ENCODE measurements around the gene LIN54. TPM values are rescaled to one million over a fixed set of nuclear protein-coding genes. Genes with fewer than 3 reads are reported as not detected.

LIN54 gene
- total and polyA plus RNA-seq, 2 of the 4 experiments (the other 2 are of a cell fraction), result 5.3 to 26.9 TPM

DNA sequence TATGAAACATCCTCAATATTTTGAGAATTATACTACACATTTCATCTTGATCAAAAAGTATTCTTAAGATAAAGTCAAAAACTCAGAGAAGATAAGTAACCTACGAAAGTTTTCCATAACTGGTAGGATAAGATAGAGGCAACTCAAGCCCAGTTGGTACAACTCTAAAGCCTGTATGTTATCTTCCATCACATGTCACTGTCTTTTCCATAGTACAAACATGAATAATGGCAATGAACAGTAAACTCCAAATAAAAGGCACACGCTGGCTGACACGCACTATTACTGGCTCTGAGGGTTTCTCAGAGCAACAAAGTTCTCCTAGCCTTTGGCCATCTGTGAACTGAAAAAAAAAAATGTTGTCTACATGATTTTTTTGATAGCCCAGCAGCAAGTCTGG lies 27.2 kb downstream of the LIN54 start:
- no peak for TF ChIP-seq FOS (IDR thresholded peaks at IDR 0.05; ENCODE audit: low read depth, low read length)
- TF ChIP-seq, protein P1, sequence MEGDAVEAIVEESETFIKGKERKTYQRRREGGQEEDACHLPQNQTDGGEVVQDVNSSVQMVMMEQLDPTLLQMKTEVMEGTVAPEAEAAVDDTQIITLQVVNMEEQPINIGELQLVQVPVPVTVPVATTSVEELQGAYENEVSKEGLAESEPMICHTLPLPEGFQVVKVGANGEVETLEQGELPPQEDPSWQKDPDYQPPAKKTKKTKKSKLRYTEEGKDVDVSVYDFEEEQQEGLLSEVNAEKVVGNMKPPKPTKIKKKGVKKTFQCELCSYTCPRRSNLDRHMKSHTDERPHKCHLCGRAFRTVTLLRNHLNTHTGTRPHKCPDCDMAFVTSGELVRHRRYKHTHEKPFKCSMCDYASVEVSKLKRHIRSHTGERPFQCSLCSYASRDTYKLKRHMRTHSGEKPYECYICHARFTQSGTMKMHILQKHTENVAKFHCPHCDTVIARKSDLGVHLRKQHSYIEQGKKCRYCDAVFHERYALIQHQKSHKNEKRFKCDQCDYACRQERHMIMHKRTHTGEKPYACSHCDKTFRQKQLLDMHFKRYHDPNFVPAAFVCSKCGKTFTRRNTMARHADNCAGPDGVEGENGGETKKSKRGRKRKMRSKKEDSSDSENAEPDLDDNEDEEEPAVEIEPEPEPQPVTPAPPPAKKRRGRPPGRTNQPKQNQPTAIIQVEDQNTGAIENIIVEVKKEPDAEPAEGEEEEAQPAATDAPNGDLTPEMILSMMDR (conservative IDR thresholded peaks at IDR 0.05; ENCODE audit: low read depth, low read length), result no peak
- TF ChIP-seq NFE2L2 (IDR thresholded peaks at IDR 0.05; ENCODE audit: low read depth, low read length), result no peak
- no peak for TF ChIP-seq RFX5 (IDR thresholded peaks at IDR 0.05; ENCODE audit: low read depth, low read length)
- TF ChIP-seq RCOR1 (IDR thresholded peaks at IDR 0.05; ENCODE audit: insufficient replicate concordance, low read length), result no peak
- TF ChIP-seq, protein P2, sequence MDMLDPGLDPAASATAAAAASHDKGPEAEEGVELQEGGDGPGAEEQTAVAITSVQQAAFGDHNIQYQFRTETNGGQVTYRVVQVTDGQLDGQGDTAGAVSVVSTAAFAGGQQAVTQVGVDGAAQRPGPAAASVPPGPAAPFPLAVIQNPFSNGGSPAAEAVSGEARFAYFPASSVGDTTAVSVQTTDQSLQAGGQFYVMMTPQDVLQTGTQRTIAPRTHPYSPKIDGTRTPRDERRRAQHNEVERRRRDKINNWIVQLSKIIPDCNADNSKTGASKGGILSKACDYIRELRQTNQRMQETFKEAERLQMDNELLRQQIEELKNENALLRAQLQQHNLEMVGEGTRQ (IDR thresholded peaks at IDR 0.05; ENCODE audit: low read depth, low read length), result no peak
- TF ChIP-seq CEBPB (IDR thresholded peaks at IDR 0.05; ENCODE audit: low read depth, low read length), result no peak
- TF ChIP-seq MXI1 (IDR thresholded peaks at IDR 0.05; ENCODE audit: borderline replicate concordance, low read depth, low read length), result no peak
- TF ChIP-seq BHLHE40 (IDR thresholded peaks at IDR 0.05; ENCODE audit: low read depth, low read length), result no peak
- no peak for TF ChIP-seq CHD1 (IDR thresholded peaks at IDR 0.05; ENCODE audit: low read depth, low read length)
- no peak for TF ChIP-seq RAD21 (IDR thresholded peaks at IDR 0.05; ENCODE audit: low read length)
- no peak for TF ChIP-seq POLR2A (IDR thresholded peaks at IDR 0.05; ENCODE audit: low read depth, low read length)
- TF ChIP-seq SMC3 (IDR thresholded peaks at IDR 0.05; ENCODE audit: low read depth, low read length), result no peak
- no peak overlapping the region for H2BK15ac ChIP-seq (ENCODE audit: low read depth, low read length)
- BruUV-seq (replicated peaks), result no TSS peak
- dilution Hi-C loops (cut with HindIII; ENCODE audit: low sequenced_read_pairs, unreplicated experiment) (no loop called here), intact Hi-C loops (cut with micrococcal nuclease) (no loop called here), in situ Hi-C loops (cut with MboI; ENCODE audit: low sequenced_read_pairs) (no loop called here)
- no peak overlapping the region for H4K91ac ChIP-seq (ENCODE audit: insufficient read depth, low read depth, low read length)
- H4K20me1 ChIP-seq (ENCODE audit: insufficient read depth, low read length), result no peaks in the 10 kb centered on the region
- H2BK20ac ChIP-seq (ENCODE audit: low read depth, low read length), result no peak overlapping the region
- no peak overlapping the region for H3K56ac ChIP-seq (ENCODE audit: extremely low read depth, insufficient read depth, low read length)
- CTCF ChIA-PET, result no interaction called here
- DNase-seq, result no peak
- H3K14ac ChIP-seq (replicated peaks; ENCODE audit: low read depth, low read length), result no peak overlapping the region
- no peak overlapping the region for H3K9ac ChIP-seq (ENCODE audit: low read depth, low read length)
- no peaks in the 10 kb centered on the region for H3K4me1 ChIP-seq (ENCODE audit: control insufficient read depth, insufficient read depth, low read length)
- no peaks in the 10 kb centered on the region for H3K27me3 ChIP-seq (ENCODE audit: control insufficient read depth, insufficient read depth, low read length)
- no peak overlapping the region for H4K8ac ChIP-seq (ENCODE audit: low read depth in 2 of 2, low read length in 2 of 2)
- H3K23ac ChIP-seq (ENCODE audit: low read depth, low read length), result no peak overlapping the region
- H2BK120ac ChIP-seq (ENCODE audit: low read depth, low read length), result no peak overlapping the region
- no peak overlapping the region for H3K4me3 ChIP-seq (ENCODE audit: insufficient read depth, low read depth, low read length)
- H3K4me2 ChIP-seq (ENCODE audit: low read depth, low read length), result no peak overlapping the region
- H3K27ac ChIP-seq (ENCODE audit: insufficient read depth, low read length), result no peak overlapping the region
- ATAC-seq (ENCODE audit: low read depth), result no peak
- POLR2A ChIA-PET (ENCODE audit: unreplicated experiment), result no interaction called here
- H3K9me1 ChIP-seq (ENCODE audit: insufficient read depth, low read length), result no peaks in the 10 kb centered on the region; the same call in 1 of the 2 replicates
- no peak overlapping the region for H2BK5ac ChIP-seq (ENCODE audit: low read depth, low read length, poor library complexity, severe bottlenecking)
- no CpG with 5 or more reads among the region's 3 CpGs for WGBS, 2 experiments (ENCODE audit: extremely low coverage in 2 of 2, insufficient read length in 1 of 2)
- H4K5ac ChIP-seq (ENCODE audit: low read depth, low read length), result no peak overlapping the region
- H2AK9ac ChIP-seq (replicated peaks; ENCODE audit: low read depth, low read length, poor library complexity), result no peak overlapping the region
- H3K9me3 ChIP-seq (ENCODE audit: control insufficient read depth, insufficient read depth, low read length), result no peaks in the 10 kb centered on the region
- H3K18ac ChIP-seq (ENCODE audit: low read depth, low read length), result no peak overlapping the region
- peaks cover 8% of the 10 kb centered on the region for H3K36me3 ChIP-seq (ENCODE audit: control insufficient read depth, insufficient read depth, low read length)
- no peak overlapping the region for H3K4ac ChIP-seq (ENCODE audit: low read depth, low read length)
- no peak overlapping the region for H2AK5ac ChIP-seq (ENCODE audit: low read depth, low read length)
- no peak overlapping the region for H2AFZ ChIP-seq (replicated peaks; ENCODE audit: low read length, poor library complexity)
- H3K79me1 ChIP-seq (ENCODE audit: low read depth in 1 of 2, low read length in 2 of 2), result peaks cover 15 to 28% of the 10 kb centered on the region in 2 experiments; a peak in 3 of 4 replicates

All from IMR-90 (cell line).